ENCODE results near the gene EIF4H.
"Not testable (repeated sequence)": the region's sequence is repeated elsewhere in the genome, so short reads cannot be mapped to it uniquely, and the experiment has no call there.

Gene EIF4H

GRCh38 chr7:74173866-74174605, at the start of gene EIF4H:
TSS of gene EIF4H (plus strand) at chr7:74174356. CDS start at chr7:74174384, 28 bp downstream.
- DNase-seq (ENCODE audit: low read depth, low spot score): peak; percentile 23

GRCh38 chr7:74126220-74126880, 47.8 kb upstream of the EIF4H start:
- no peak for DNase-seq (ENCODE audit: low read depth, low spot score)

- no peak for DNase-seq (ENCODE audit: low read depth, low spot score)
Observed at GRCh38 chr7:74129887-74130286, 44.3 kb upstream of the EIF4H start.

GRCh38 chr7:74130518-74130917, 43.6 kb upstream of the EIF4H start:
- DNase-seq (ENCODE audit: low read depth, low spot score): no peak

GRCh38 chr7:74134117-74134620, 40.0 kb upstream of the EIF4H start:
- no peak for DNase-seq (ENCODE audit: low read depth, low spot score)

GRCh38 chr7:74138334-74138867, 35.8 kb upstream of the EIF4H start:
- DNase-seq (ENCODE audit: low read depth, low spot score): peak; percentile 54

GRCh38 chr7:74138945-74139843, 35.0 kb upstream of the EIF4H start:
- peak; percentile 97 for DNase-seq (ENCODE audit: low read depth, low spot score)

GRCh38 chr7:74141705-74142104, 32.5 kb upstream of the EIF4H start:
- DNase-seq (ENCODE audit: low read depth, low spot score): peak; percentile 57

- no peak for DNase-seq (ENCODE audit: low read depth, low spot score)
Observed at GRCh38 chr7:74143383-74143782, 30.8 kb upstream of the EIF4H start.

- DNase-seq (ENCODE audit: low read depth, low spot score): no peak
Observed at GRCh38 chr7:74148491-74148890, 25.7 kb upstream of the EIF4H start.

GRCh38 chr7:74149071-74149470, 25.1 kb upstream of the EIF4H start:
- no peak for DNase-seq (ENCODE audit: low read depth, low spot score)

GRCh38 chr7:74149603-74150002, 24.6 kb upstream of the EIF4H start:
- no peak for DNase-seq (ENCODE audit: low read depth, low spot score)

- DNase-seq (ENCODE audit: low read depth, low spot score): no peak
Observed at GRCh38 chr7:74153736-74154135, 20.4 kb upstream of the EIF4H start.

- no peak for DNase-seq (ENCODE audit: low read depth, low spot score)
Observed at GRCh38 chr7:74155810-74156395, 18.3 kb upstream of the EIF4H start.

GRCh38 chr7:74157605-74158004, 16.6 kb upstream of the EIF4H start:
- DNase-seq (ENCODE audit: low read depth, low spot score): no peak

- DNase-seq (ENCODE audit: low read depth, low spot score): no peak
Observed at GRCh38 chr7:74164985-74165456, 9.1 kb upstream of the EIF4H start.

GRCh38 chr7:74165867-74166593, 8.1 kb upstream of the EIF4H start:
- DNase-seq (ENCODE audit: low read depth, low spot score): no peak

GRCh38 chr7:74167324-74167723, 6.8 kb upstream of the EIF4H start:
- not testable (repeated sequence) for DNase-seq (ENCODE audit: low read depth, low spot score)

- DNase-seq (ENCODE audit: low read depth, low spot score): no peak
Observed at GRCh38 chr7:74173074-74173473, 1.1 kb upstream of the EIF4H start.

GRCh38 chr7:74173491-74173865, 678 bp upstream of the EIF4H start:
- DNase-seq (ENCODE audit: low read depth, low spot score): no peak

Measured in iPS DF 19.7 (cell line).